Inflammatory macrophage (primary cell): ENCODE measurements around the gene PLD1.
"Not testable (repeated sequence)": the region's sequence is repeated elsewhere in the genome, so short reads cannot be mapped to it uniquely, and the experiment has no call there.

ENCODE experiments used
- DNase-seq, 2 donors: peaks; one replicate each; pipeline ENCODE4 v3.0.0-alpha.2; 2020 to 2022

The PLD1 gene

DNA sequence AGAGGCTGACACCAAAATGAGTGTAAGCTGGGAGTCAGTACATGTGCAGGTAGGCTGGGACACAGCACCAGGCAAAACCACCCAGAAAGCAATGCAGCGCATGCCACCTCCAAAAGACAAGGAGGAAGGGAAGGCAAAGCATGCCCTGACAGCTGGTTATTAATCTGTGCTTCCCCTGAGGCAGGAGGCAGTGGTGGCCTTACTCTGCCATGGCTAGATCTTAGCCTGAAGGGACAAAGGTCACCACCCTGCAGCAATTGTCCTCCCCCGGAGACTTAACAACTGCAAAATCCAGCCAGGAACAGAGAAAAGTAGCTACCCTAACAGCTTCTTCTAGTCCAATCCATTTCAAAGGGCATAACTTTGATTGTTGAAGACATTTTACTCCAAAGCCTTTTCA is 73.7 kb downstream of the PLD1 start:
- no peak for DNase-seq

DNA sequence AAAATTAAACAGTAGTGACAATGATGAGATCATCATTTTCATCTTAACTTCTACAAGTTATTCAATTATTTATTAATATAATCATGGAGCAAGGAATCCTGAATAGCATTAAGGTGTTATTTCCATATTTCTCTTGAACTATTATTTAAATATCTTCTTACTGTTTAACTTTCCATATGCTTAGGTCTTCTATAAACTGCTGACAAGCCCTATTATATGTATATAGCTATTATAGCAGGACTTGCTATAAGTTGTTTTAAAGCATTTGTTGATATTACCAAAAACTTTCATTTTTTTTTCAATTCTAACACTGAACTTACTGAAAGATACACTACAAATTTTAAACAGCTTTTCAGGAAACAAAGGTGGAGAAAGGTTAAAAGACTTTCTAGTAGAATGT is 76.7 kb downstream of the PLD1 start:
- DNase-seq, result no peak

DNA sequence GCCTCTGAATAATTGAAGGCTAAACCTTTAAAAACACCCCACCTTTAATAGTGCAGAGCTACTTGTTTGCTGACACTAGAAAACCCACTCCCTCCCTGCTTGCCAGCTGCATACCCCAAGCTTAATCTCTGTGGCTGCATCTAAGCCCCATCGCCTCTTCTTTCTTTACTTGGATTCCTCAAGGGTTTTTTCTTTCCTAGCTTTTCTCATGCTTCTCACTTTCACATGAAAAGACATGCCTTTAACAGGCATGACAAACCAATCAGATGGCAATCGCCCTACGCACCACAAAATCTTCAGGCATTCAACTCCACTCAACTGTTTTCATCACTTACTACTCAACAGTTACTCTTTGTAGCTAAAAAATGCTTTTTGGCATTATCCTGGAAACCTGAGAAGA is 77.5 kb downstream of the PLD1 start:
- DNase-seq, result no peak

DNA sequence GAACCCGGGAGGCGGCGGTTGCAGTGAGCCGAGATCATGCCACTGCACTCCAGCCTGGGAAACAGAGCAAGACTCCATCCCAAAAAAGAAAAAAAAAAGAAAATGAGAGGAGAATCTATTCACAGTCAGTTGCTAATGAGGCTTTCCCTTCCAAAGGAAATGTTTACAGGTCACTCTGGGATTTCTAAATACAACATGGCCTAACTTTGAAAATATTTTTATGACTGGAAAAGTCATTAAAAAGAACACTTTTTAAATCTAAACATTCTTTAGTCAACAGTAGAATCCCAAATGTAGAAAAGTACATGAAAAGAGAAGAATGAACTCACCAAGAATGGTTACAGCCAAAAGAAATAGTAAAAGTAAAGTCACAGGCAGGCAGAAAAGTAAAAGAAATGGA is 78.6 kb downstream of the PLD1 start:
- no peak for DNase-seq

- no peak for DNase-seq
Measured at GRCh38 chr3:171729452-171730334, 80.6 kb downstream of the PLD1 start.

DNA sequence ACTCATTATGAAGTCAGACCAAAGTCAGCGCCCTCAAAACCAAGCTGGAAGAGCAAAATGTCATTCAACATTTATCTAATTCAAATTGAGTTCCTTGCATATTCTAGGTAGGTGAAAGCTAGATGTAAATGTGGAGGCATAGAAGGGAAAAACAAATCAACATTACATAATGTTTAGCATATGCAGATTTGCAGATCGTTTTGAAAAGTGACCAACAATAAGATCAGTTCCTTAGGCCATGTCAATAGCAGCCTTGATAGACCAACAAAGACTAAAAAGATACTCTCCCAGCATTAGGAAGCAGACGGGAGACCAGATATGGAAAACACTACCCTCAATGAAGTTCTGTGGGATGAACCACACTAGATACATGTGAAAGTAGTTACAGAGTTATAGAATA is 83.0 kb downstream of the PLD1 start:
- no peak for DNase-seq

GRCh38 chr3:171718493-171719185 is 91.6 kb downstream of the PLD1 start:
- DNase-seq, result no peak

DNA sequence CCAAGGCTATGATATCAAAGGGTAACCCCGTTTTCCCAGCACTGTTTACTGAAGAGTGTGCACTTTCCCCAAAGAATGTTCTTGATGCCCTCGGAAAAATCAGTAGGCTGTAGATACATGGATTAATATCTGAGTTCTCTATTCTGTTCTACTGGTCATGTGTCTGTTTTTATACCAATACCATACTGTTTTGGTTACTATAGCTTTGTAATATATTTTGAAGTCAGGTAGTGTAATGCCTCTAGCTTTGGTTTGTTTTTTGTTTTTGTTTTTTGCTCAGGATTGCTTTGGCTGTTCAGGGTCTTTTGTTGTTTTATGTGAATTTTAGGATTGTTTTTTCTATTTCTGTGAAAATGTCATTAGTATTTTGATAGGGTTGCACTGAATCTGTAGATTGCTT is 95.1 kb downstream of the PLD1 start:
- no peak for DNase-seq

GRCh38 chr3:171712171-171712938 is 97.9 kb downstream of the PLD1 start:
- no peak for DNase-seq

DNA sequence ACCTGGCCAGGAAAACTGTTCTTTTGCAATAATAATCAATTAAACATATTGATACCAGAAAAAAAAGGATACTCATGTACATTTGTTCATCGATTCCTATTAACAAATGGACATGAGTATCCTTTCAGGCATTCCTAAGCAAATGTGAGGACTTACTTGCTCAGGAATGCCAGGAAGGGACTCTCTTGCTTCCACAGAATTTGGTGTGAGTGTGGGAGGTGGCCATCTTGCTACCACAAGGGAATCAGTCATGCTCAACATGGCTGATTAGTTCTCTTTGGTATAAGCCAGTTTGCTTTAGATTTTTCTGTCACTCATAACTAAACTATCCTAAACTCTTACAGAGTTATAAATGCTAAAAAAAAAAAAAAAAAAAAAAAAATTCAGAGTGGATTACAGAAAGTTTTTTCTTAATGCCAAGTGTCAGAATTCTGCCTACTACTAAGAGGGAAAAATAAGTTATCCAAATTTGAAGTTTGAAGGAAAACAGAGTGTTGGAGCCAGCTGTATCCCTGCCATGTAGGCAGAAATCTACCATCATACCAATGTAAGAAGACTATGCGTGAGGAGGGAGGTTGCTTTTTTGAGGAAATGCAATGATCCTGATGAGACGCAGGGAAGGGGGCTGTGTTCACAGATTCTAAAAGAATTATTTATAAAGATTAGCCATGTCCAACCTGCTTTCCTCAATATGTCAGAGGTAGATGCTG is 98.7 kb downstream of the PLD1 start:
- DNase-seq, result no peak

GRCh38 chr3:171710359-171710758 is 99.9 kb downstream of the PLD1 start:
- DNase-seq, result no peak

DNA sequence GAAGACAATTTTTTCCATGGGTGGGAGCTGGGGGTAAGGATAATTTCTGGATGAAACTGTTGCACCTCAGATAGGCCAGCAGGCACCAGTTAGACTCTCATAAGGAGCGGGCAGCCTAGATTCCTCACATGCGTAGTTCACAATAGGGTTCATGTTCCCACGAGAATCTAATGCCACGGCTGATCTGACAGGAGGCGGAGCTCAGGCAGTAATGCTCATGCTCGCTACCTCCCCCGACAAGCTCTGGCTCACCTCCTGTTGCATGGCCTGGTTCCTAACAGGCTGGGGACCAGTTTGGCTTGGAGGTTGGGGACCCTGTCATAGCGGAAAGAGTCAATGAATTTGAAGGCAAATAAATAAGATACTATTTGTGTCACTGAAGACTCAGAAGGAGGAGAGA is 105.5 kb downstream of the PLD1 start:
- no peak for DNase-seq

DNA sequence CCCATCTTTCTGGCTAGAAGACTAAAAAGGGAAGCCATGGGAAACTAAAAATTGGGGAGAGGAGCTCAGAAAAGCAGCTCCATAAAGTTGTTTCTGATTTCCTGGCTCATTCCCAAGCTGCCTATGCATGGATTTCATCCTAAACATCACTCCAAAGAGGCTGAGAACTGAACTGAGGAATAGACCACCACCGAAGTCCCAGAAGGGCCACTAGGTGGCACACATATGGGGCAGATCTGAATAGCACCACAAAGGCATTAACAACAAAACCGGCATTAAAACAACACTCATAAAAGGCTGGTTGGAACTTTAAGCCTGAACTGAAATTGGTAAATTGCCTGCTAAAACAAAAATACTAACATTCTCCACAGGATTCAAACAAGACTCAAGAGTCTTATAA is 106.3 kb downstream of the PLD1 start:
- peak; percentile 26 to 42 for DNase-seq

DNA sequence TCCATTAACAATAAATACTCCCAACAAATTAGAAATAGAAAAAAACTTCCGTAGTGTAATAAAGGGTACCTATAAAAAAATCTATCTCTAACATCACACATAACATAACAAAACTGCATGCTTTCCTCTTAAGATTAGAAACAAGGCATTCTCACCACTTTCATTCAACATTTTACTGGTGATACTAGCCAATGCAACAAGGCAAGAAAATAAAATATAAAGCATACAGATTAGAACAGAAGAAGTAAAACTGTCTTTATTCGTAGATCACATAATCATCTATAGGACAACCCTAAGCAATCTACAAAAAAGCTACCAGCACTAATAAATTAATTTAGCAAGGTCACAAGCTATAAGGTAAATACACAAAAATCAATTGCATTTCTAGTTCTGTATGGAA is 107.1 kb downstream of the PLD1 start:
- DNase-seq, result no peak

- DNase-seq, result no peak
Measured at GRCh38 chr3:171700653-171701052, 109.6 kb downstream of the PLD1 start.

- DNase-seq, result no peak
Measured at GRCh38 chr3:171700157-171700556, 110.1 kb downstream of the PLD1 start.

DNA sequence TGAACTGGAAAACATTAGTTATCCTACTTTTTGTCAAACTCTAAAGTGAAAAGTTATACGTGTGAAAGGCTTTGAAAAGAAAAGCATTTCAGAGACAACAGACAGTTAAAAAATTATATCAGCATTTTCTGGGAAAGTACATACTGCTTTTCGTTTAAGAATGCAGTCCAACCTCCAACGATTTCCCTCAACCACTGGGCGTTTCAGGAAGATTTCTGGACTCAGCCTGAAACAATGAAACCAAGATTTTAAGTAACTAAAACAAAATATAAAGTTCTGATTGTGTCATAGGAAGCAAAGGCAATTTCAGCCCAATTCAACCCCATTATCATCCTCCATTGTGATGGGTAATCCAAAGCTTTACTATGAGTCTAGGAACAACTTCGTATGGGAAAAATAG is 110.7 kb downstream of the PLD1 start:
- no peak for DNase-seq

DNA sequence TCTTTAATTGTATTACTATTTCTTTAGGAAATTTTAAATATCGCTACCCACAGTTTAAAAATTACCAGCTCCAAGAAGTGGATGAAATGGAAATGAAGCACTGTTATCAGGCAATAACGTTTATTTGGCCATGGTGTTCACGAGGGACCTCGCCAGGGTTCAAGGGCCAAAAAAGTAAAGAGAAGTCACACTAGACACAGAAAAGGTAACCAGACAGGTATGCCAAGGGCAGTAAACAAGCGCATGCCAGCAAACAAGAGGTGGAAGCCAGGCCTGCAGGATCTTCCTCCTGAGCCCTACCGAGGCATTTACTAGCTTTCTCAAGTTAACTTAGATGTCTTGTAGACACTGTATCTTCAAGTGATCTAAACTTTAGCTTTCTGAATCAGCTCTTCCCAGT is 113.5 kb downstream of the PLD1 start:
- no peak for DNase-seq

- DNase-seq, result no peak
Measured at GRCh38 chr3:171695426-171695825, 114.9 kb downstream of the PLD1 start.

DNA sequence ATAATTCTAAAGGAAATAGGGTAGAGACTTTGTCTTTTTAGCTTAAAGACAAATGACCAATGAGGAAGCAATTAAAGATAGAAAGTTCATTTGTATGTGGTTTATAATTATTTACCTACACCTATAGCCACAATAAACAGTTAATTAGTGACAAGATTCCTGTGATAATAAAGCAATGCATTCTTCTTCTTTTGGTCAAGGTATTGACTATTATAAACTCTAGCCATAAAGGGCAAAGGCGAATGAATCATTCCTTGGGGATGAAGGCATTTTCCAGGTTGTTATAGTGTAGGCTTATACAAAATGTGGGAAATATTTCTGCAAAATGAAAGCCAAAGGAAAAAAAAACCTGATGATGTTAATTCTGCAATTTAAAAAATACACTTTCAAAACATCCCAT is 115.4 kb downstream of the PLD1 start:
- no peak for DNase-seq

GRCh38 chr3:171692551-171692950 is 117.7 kb downstream of the PLD1 start:
- not testable (repeated sequence) for DNase-seq

DNA sequence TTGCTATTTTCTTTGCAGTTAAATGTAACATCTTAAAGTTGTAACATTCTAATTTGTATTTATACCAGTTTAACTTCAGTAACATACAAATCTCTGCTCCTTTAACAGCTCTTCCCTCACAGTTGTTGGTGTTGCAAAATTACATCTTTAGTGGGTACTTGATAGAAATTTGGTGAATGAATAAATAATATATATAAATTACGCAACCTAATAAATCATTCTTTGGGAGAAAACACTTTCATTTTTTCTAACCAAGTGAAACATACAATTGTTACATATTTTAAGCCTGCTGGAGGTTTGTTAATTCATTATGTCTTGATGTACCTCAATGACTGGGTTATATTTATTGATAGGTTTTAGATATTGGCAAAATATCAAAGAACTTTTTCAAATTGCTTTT is 118.8 kb downstream of the PLD1 start:
- DNase-seq, result no peak

- peak; percentile 8 to 50 for DNase-seq
Measured at GRCh38 chr3:171690281-171690680, 120.0 kb downstream of the PLD1 start.
